BE2C (cell line): Measurements from ENCODE around the gene PKD1L1.

Experiments
- DNase-seq: peaks from one replicate; pipeline ENCODE4 v3.0.0-alpha.2; 2020
- H3K27me3 ChIP-seq: fragments of 250-450 bp; sonication (Bioruptor Pico); 2 replicates; pipeline ENCODE4 v1.5.1; 2020; ENCODE audit warnings: mild to moderate bottlenecking
- H3K36me3 ChIP-seq: fragments of 250-450 bp; sonication (Bioruptor Pico); 2 replicates; pipeline ENCODE4 v1.5.1; 2020; ENCODE audit warnings: mild to moderate bottlenecking
- H3K4me1 ChIP-seq: fragments of 250-450 bp; sonication (Bioruptor Pico); 2 replicates; pipeline ENCODE4 v1.5.1; 2020
- H3K4me3 ChIP-seq: 2 replicates; pipeline ENCODE4 v1.5.1; 2011; ENCODE audit warnings: low read depth, low read length
- H3K9me3 ChIP-seq: fragments of 250-450 bp; sonication (Bioruptor Pico); 2 replicates; pipeline ENCODE4 v1.5.1; 2020
- CTCF ChIP-seq: IDR thresholded peaks from 2 replicates; pipeline ENCODE4 v1.5.1; 2012; ENCODE audit warnings: mild to moderate bottlenecking, low read depth, low read length

The PKD1L1 gene

DNA sequence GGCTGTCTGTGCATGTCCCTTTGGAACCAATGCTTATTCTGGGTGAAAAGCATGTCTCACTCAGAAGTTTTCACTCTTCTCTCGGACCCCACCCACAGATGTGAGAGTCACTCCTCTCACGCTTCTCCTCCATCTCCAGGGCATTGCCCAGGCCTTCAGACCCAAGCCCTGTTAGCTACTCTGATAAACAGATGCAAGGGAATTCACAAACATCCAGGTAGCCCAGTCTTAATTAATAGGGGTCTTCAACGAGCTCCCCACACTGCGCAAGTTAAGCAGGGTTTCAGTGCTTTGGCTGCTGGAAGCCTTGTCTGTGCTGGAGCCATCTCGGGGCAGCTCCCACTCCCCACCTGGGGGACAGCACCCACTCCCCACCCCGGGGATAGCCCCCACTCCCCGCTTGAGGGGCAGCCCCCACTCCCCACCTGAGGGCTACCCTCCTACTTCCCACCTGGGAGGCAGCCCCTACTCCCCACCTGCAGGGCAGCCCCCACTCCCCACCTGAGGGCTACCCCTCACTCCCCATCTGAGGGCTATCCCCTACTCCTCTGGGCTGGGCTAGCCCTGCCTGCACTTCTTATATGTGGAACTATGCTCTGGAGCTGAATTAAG is 8.7 kb downstream of the PKD1L1 start:
- peaks cover 14% of the 10 kb centered on the region for H3K4me1 ChIP-seq
- no peaks in the 10 kb centered on the region for H3K27me3 ChIP-seq
- no peak overlapping the region for H3K4me3 ChIP-seq
- no peaks in the 10 kb centered on the region for H3K36me3 ChIP-seq
- DNase-seq: no peak
- no peak for TF ChIP-seq CTCF
- no peaks in the 10 kb centered on the region for H3K9me3 ChIP-seq

DNA sequence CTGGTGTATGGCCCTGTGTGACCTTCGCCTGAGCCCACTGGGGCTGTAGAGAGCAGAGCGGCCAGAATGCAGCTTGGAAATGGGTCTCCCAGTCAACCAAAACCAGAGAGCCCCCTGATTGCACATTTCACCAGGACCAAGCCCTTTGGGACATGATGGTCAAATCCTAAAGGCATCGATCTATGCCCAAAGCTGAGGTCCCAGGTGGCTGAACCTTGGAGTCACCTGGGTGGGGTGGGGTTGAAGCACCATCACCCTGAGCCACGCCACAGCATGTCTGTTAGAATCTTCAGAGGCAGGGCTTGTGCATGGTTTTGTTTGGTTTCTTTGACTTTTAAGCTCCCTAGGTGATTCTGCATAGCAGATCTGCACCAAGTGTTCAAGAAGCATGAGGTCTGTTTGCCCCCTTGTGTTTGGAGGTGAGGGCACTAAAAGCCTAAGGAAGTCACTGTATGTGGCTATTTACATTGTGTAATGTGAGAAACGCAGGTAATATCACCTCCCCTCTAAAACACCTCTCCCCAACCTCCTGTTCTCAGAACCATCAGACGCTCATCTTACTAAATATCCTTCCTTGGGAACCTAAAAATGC is 9.6 kb downstream of the PKD1L1 start:
- Histone ChIP-seq H3K9me3 (no peaks in the 10 kb centered on the region), H3K4me3 (no peak overlapping the region), H3K36me3 (no peaks in the 10 kb centered on the region), H3K4me1 (peaks cover 6% of the 10 kb centered on the region), H3K27me3 (no peaks in the 10 kb centered on the region)
- DNase-seq: no peak
- TF ChIP-seq CTCF: no peak

GRCh38 chr7:47937711-47938573 is 10.3 kb downstream of the PKD1L1 start:
- H3K4me3 ChIP-seq: no peak overlapping the region
- H3K36me3 ChIP-seq: no peaks in the 10 kb centered on the region
- H3K27me3 ChIP-seq: no peaks in the 10 kb centered on the region
- no peak for DNase-seq
- H3K4me1 ChIP-seq: 0 out of 2 replicates have a peak, but pooled peaks cover 3% of the 10 kb centered on the region
- no peaks in the 10 kb centered on the region for H3K9me3 ChIP-seq
- TF ChIP-seq CTCF: no peak

DNA sequence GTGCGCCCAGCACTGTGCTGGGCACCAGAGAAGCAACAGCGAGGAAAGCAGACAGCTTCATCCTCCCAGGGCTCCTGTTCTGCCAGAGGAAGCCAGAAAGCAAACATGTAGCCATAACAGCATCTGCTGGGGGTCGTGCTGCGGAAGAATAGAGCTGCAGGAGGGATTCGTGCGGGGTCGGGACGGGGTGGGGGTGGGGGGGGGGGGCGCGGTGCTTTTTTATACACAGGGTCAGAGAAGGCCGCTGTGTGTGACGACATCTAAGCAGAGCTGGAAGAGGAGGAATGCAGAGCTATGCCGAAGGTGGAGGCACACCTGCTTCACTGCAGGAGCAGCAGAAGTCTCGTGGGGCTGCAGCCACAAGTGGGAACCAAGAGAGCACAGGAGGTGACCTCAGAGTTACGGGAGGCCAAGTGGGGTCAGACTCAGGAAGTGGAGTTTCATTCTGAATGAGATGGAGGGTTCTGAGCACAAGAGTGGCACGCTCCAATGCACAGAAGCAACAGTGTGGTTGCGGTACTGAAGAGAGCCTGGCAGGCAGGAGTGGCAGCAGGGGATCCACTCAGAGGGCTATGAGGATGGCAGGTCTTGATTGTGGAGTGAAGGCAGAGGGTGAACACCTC is 11.1 kb downstream of the PKD1L1 start:
- H3K9me3 ChIP-seq: no peaks in the 10 kb centered on the region
- TF ChIP-seq CTCF: no peak
- no peaks in the 10 kb centered on the region for H3K36me3 ChIP-seq
- DNase-seq: no peak
- H3K27me3 ChIP-seq: no peaks in the 10 kb centered on the region
- no peak overlapping the region for H3K4me3 ChIP-seq
- H3K4me1 ChIP-seq: no peaks in the 10 kb centered on the region

GRCh38 chr7:47936323-47936722 is 11.9 kb downstream of the PKD1L1 start:
- no peaks in the 10 kb centered on the region for H3K36me3 ChIP-seq
- H3K4me3 ChIP-seq: no peak overlapping the region
- no peak for DNase-seq
- H3K27me3 ChIP-seq: no peaks in the 10 kb centered on the region
- no peak for TF ChIP-seq CTCF
- no peaks in the 10 kb centered on the region for H3K9me3 ChIP-seq
- no peaks in the 10 kb centered on the region for H3K4me1 ChIP-seq
